ENCODE data around the gene ZBTB20.

The ZBTB20 gene

GRCh38 chr3:114745322-114746240 is 401.5 kb downstream of the ZBTB20 start:
- Histone ChIP-seq H2AFZ (ENCODE audit: low read depth, low read length, severe bottlenecking) (no peak overlapping the region), H3K9ac (ENCODE audit: low read length) (no peak overlapping the region), H3K79me2 (ENCODE audit: insufficient read depth, low read length) (no peaks in the 10 kb centered on the region), H3K4me2 (ENCODE audit: low read depth, low read length, poor library complexity, severe bottlenecking) (no peak overlapping the region), H3K9me2 (replicated peaks; ENCODE audit: insufficient read depth, low read length) (no peaks in the 10 kb centered on the region), H3K27me3 (ENCODE audit: low read length) (no peaks in the 10 kb centered on the region), H3K27ac (ENCODE audit: low read depth, low read length) (no peak overlapping the region), H3K36me3 (ENCODE audit: low read length) (no peaks in the 10 kb centered on the region), H3K9me3 (ENCODE audit: insufficient read depth, low read length) (no peaks in the 10 kb centered on the region), H3K4me3 (ENCODE audit: insufficient read depth, low read length, poor library complexity, severe bottlenecking) (no peak overlapping the region), H4K20me1 (ENCODE audit: low read depth, low read length) (no peaks in the 10 kb centered on the region), H3F3A (ENCODE audit: insufficient read depth) (no peaks in the 10 kb centered on the region)
- no peak for TF ChIP-seq CTCF (IDR thresholded peaks at IDR 0.05; ENCODE audit: insufficient read depth, low read length, poor library complexity, severe bottlenecking)
- TF ChIP-seq EZH2phosphoT487 (conservative IDR thresholded peaks at IDR 0.05; ENCODE audit: low read length), result no peak

- Histone ChIP-seq H3K27me3 (ENCODE audit: low read length) (no peaks in the 10 kb centered on the region), H3F3A (ENCODE audit: insufficient read depth) (no peaks in the 10 kb centered on the region), H3K4me3 (ENCODE audit: insufficient read depth, low read length, poor library complexity, severe bottlenecking) (no peak overlapping the region), H4K20me1 (ENCODE audit: low read depth, low read length) (no peaks in the 10 kb centered on the region), H3K79me2 (ENCODE audit: insufficient read depth, low read length) (no peaks in the 10 kb centered on the region), H3K4me2 (ENCODE audit: low read depth, low read length, poor library complexity, severe bottlenecking) (no peak overlapping the region), H3K9me3 (ENCODE audit: insufficient read depth, low read length) (no peaks in the 10 kb centered on the region), H3K36me3 (ENCODE audit: low read length) (no peaks in the 10 kb centered on the region), H2AFZ (ENCODE audit: low read depth, low read length, severe bottlenecking) (no peak overlapping the region), H3K27ac (ENCODE audit: low read depth, low read length) (no peak overlapping the region), H3K9ac (ENCODE audit: low read length) (no peak overlapping the region), H3K9me2 (replicated peaks; ENCODE audit: insufficient read depth, low read length) (no peaks in the 10 kb centered on the region)
- TF ChIP-seq EZH2phosphoT487 (conservative IDR thresholded peaks at IDR 0.05; ENCODE audit: low read length) (no peak), CTCF (IDR thresholded peaks at IDR 0.05; ENCODE audit: insufficient read depth, low read length, poor library complexity, severe bottlenecking) (no peak)
These were observed 403.2 kb downstream of the ZBTB20 start for GRCh38 chr3:114743746-114744485.

DNA sequence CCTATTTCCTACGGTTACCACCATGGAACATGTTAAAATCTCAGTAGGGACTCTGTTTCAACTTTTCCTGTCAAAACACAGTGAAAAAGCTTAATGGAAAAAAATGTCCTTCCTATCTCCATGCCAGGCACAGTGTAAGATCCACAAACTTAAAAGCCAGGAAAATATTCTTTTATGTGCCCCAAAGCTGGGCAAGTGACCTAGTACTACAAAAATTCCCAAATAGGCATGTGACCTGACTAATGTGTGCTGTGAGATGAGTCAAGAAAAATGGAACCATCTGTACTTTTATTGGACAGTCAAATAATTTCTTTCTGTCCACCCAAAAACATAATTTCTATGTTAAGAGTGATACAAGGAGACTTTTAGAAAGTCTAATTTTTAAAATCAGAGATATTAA is 406.0 kb downstream of the ZBTB20 start:
- Histone ChIP-seq H3K4me2 (ENCODE audit: low read depth, low read length, poor library complexity, severe bottlenecking) (no peak overlapping the region), H3F3A (ENCODE audit: insufficient read depth) (no peaks in the 10 kb centered on the region), H3K27ac (ENCODE audit: low read depth, low read length) (no peak overlapping the region), H3K9ac (ENCODE audit: low read length) (no peak overlapping the region), H3K79me2 (ENCODE audit: insufficient read depth, low read length) (no peaks in the 10 kb centered on the region), H3K27me3 (ENCODE audit: low read length) (no peaks in the 10 kb centered on the region), H3K9me2 (replicated peaks; ENCODE audit: insufficient read depth, low read length) (no peaks in the 10 kb centered on the region), H2AFZ (ENCODE audit: low read depth, low read length, severe bottlenecking) (no peak overlapping the region), H4K20me1 (ENCODE audit: low read depth, low read length) (no peaks in the 10 kb centered on the region), H3K9me3 (ENCODE audit: insufficient read depth, low read length) (no peaks in the 10 kb centered on the region), H3K36me3 (ENCODE audit: low read length) (no peaks in the 10 kb centered on the region), H3K4me3 (ENCODE audit: insufficient read depth, low read length, poor library complexity, severe bottlenecking) (no peak overlapping the region)
- no peak for TF ChIP-seq CTCF (IDR thresholded peaks at IDR 0.05; ENCODE audit: insufficient read depth, low read length, poor library complexity, severe bottlenecking)
- no peak for TF ChIP-seq EZH2phosphoT487 (conservative IDR thresholded peaks at IDR 0.05; ENCODE audit: low read length)

Measured in SU-DHL-6 (cell line).